Neural cell (in vitro differentiated cells): ENCODE measurements around the gene CST8. TPM values are rescaled to one million over a fixed set of nuclear protein-coding genes. Genes with fewer than 3 reads are reported as not detected.

Source experiments
- H2AFZ ChIP-seq: fragments of 200-600, 300-800 bp; sonication (generic), shearing (Covaris generic); 2 replicates; pipeline ENCODE4 v1.6.0; 2014; ENCODE audit warnings: low read depth, mild to moderate bottlenecking, antibody characterized with exemption, low read length, moderate library complexity
- H3F3A ChIP-seq: fragments of 200-600 bp; shearing (Covaris generic); 2 replicates; pipeline ENCODE4 v1.6.1; 2016; ENCODE audit warnings: mild to moderate bottlenecking, moderate library complexity, mixed read lengths, antibody characterized with exemption, low read length; ENCODE audit not compliant: insufficient read depth, poor library complexity, severe bottlenecking
- H3K27ac ChIP-seq: fragments of 200-600, 300-800 bp; sonication (generic), shearing (Covaris generic); 2 replicates; pipeline ENCODE4 v1.5.1; 2014; ENCODE audit warnings: mild to moderate bottlenecking, low read length, moderate library complexity
- H3K27me3 ChIP-seq: fragments of 300-800, 200-600 bp; sonication (generic), shearing (Covaris generic); 2 replicates; pipeline ENCODE4 v1.6.0; 2014; ENCODE audit warnings: mild to moderate bottlenecking, low read depth, low read length, moderate library complexity; ENCODE audit not compliant: insufficient read depth
- H3K36me3 ChIP-seq: fragments of 300-800, 200-600 bp; sonication (generic), shearing (Covaris generic); 2 replicates; pipeline ENCODE4 v1.5.1; 2014; ENCODE audit warnings: mild to moderate bottlenecking, antibody characterized with exemption, low read length, moderate library complexity; ENCODE audit not compliant: insufficient read depth
- H3K4me2 ChIP-seq: fragments of 300-800, 200-600 bp; sonication (generic), shearing (Covaris generic); 2 replicates; pipeline ENCODE4 v1.6.0; 2014; ENCODE audit warnings: mild to moderate bottlenecking, low read length
- H3K4me3 ChIP-seq: fragments of 300-800, 200-600 bp; sonication (generic), shearing (Covaris generic); 2 replicates; pipeline ENCODE4 v1.5.1; 2014; ENCODE audit warnings: mild to moderate bottlenecking, low read length, moderate library complexity
- H3K79me2 ChIP-seq: fragments of 200-600 bp; shearing (Covaris generic); replicated peaks from 2 replicates; pipeline ENCODE4 v1.6.0; 2014; ENCODE audit warnings: mild to moderate bottlenecking, low read length, moderate library complexity; ENCODE audit not compliant: insufficient read depth
- H3K9ac ChIP-seq: fragments of 300-800, 200-600 bp; sonication (generic), shearing (Covaris generic); 2 replicates; pipeline ENCODE4 v1.6.1; 2016; ENCODE audit warnings: mild to moderate bottlenecking, low read length, mixed read lengths
- H3K9me2 ChIP-seq: fragments of 200-600 bp; shearing (Covaris generic); 2 replicates; pipeline ENCODE4 v1.6.1; 2016; ENCODE audit warnings: mild to moderate bottlenecking, low read length, mixed read lengths; ENCODE audit not compliant: insufficient read depth
- H3K9me3 ChIP-seq: fragments of 200-600, 300-800 bp; sonication (generic), shearing (Covaris generic); 2 replicates; pipeline ENCODE4 v1.6.1; 2016; ENCODE audit warnings: mild to moderate bottlenecking, mixed run types, low read length, moderate library complexity, mixed read lengths
- H4K20me1 ChIP-seq: fragments of 200-600 bp; shearing (Covaris generic); 2 replicates; pipeline ENCODE4 v1.6.1; 2016; ENCODE audit warnings: mild to moderate bottlenecking, mixed run types; ENCODE audit not compliant: insufficient read depth
- EP300 ChIP-seq: fragments of 450-650 bp; conservative IDR thresholded peaks from 2 replicates; pipeline ENCODE4 v1.6.1; 2014; ENCODE audit warnings: antibody characterized with exemption, mild to moderate bottlenecking, moderate library complexity; ENCODE audit not compliant: poor library complexity, severe bottlenecking
- EZH2 ChIP-seq: fragments of 200-600, 300-800 bp; shearing (Covaris generic), sonication (generic); IDR thresholded peaks from 2 replicates; pipeline ENCODE4 v1.6.1; 2014; ENCODE audit warnings: antibody characterized with exemption, low read length, borderline replicate concordance, mild to moderate bottlenecking; ENCODE audit not compliant: insufficient read depth, poor library complexity, severe bottlenecking
- MXI1 ChIP-seq: fragments of 450-650 bp; conservative IDR thresholded peaks from 2 replicates; pipeline ENCODE4 v1.6.1; 2014; ENCODE audit warnings: antibody characterized with exemption, mild to moderate bottlenecking; ENCODE audit not compliant: poor library complexity, severe bottlenecking
- POLR2AphosphoS5 ChIP-seq: IDR thresholded peaks from 2 replicates; pipeline ENCODE4 v1.6.1; 2012
- RAD21 ChIP-seq: fragments of 450-650 bp; conservative IDR thresholded peaks from 2 replicates; pipeline ENCODE4 v1.6.1; 2014; ENCODE audit warnings: antibody characterized with exemption, mild to moderate bottlenecking, moderate library complexity
- SMC3 ChIP-seq: fragments of 450-650 bp; conservative IDR thresholded peaks from 2 replicates; pipeline ENCODE4 v1.6.1; 2014; ENCODE audit warnings: antibody characterized with exemption, mild to moderate bottlenecking, moderate library complexity; ENCODE audit not compliant: poor library complexity
- TAF1 ChIP-seq: IDR thresholded peaks from 2 replicates; pipeline ENCODE4 v1.6.1; 2012; ENCODE audit warnings: low read depth
- polyA plus RNA-seq: library from polyadenylated mRNA; depleted of rRNA; stranded (reverse); fragments of >200 nt; gene quantifications from 2 replicates; pipeline ENCODE4 v1.2.3, GENCODE V29; 2014
- TF ChIP-seq, protein P1 (sequence below): fragments of 450-650 bp; IDR thresholded peaks from 2 replicates; pipeline ENCODE4 v1.5.1; 2014; ENCODE audit warnings: antibody characterized with exemption, mild to moderate bottlenecking, moderate library complexity; ENCODE audit not compliant: poor library complexity, severe bottlenecking
- TF ChIP-seq, protein P2 (sequence below): IDR thresholded peaks from 2 replicates; pipeline ENCODE4 v1.6.1; 2012; ENCODE audit warnings: borderline replicate concordance

The CST8 gene
- polyA plus RNA-seq, 1 donor from 2014 or later, result not detected

- no peak overlapping the region for H3K4me3 ChIP-seq
- no peaks in the 10 kb centered on the region for H3K9me2 ChIP-seq
- no peaks in the 10 kb centered on the region for H3F3A ChIP-seq
- H4K20me1 ChIP-seq, result no peaks in the 10 kb centered on the region
- no peaks in the 10 kb centered on the region for H3K79me2 ChIP-seq
- H3K4me2 ChIP-seq, result no peak overlapping the region
- no peaks in the 10 kb centered on the region for H3K27me3 ChIP-seq
- H3K36me3 ChIP-seq, result no peaks in the 10 kb centered on the region
- H3K9ac ChIP-seq, result no peak overlapping the region
- TF ChIP-seq, protein P1, sequence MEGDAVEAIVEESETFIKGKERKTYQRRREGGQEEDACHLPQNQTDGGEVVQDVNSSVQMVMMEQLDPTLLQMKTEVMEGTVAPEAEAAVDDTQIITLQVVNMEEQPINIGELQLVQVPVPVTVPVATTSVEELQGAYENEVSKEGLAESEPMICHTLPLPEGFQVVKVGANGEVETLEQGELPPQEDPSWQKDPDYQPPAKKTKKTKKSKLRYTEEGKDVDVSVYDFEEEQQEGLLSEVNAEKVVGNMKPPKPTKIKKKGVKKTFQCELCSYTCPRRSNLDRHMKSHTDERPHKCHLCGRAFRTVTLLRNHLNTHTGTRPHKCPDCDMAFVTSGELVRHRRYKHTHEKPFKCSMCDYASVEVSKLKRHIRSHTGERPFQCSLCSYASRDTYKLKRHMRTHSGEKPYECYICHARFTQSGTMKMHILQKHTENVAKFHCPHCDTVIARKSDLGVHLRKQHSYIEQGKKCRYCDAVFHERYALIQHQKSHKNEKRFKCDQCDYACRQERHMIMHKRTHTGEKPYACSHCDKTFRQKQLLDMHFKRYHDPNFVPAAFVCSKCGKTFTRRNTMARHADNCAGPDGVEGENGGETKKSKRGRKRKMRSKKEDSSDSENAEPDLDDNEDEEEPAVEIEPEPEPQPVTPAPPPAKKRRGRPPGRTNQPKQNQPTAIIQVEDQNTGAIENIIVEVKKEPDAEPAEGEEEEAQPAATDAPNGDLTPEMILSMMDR, result no peak
- TF ChIP-seq SMC3 (no peak), EP300 (no peak), EZH2 (no peak), POLR2AphosphoS5 (no peak), TAF1 (no peak), RAD21 (no peak), MXI1 (no peak)
- TF ChIP-seq, protein P2, sequence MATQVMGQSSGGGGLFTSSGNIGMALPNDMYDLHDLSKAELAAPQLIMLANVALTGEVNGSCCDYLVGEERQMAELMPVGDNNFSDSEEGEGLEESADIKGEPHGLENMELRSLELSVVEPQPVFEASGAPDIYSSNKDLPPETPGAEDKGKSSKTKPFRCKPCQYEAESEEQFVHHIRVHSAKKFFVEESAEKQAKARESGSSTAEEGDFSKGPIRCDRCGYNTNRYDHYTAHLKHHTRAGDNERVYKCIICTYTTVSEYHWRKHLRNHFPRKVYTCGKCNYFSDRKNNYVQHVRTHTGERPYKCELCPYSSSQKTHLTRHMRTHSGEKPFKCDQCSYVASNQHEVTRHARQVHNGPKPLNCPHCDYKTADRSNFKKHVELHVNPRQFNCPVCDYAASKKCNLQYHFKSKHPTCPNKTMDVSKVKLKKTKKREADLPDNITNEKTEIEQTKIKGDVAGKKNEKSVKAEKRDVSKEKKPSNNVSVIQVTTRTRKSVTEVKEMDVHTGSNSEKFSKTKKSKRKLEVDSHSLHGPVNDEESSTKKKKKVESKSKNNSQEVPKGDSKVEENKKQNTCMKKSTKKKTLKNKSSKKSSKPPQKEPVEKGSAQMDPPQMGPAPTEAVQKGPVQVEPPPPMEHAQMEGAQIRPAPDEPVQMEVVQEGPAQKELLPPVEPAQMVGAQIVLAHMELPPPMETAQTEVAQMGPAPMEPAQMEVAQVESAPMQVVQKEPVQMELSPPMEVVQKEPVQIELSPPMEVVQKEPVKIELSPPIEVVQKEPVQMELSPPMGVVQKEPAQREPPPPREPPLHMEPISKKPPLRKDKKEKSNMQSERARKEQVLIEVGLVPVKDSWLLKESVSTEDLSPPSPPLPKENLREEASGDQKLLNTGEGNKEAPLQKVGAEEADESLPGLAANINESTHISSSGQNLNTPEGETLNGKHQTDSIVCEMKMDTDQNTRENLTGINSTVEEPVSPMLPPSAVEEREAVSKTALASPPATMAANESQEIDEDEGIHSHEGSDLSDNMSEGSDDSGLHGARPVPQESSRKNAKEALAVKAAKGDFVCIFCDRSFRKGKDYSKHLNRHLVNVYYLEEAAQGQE, result no peak
- H2AFZ ChIP-seq, result no peak overlapping the region
- H3K9me3 ChIP-seq, result no peaks in the 10 kb centered on the region
- H3K27ac ChIP-seq, result no peak overlapping the region
Measured at GRCh38 chr20:23530937-23531567, 40.1 kb downstream of the CST8 start.

DNA sequence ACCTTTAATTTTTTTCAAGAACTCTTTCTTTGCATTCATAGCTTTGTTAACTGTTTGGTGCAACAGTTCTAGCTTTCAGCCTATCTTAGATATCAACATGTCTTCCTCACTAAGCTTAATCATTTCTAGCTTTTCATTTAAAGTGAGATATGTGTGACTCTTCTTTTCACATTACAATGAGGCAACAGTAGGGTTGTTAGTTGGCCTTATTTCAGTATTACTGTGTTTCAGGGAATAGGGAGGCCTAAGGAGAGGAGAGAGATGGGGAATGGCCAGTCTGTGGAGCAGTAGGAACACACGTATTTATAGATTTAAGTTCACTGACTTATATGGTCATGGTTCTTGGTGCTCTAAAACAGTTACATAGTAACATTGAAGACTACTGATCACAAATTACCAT is 41.6 kb downstream of the CST8 start:
- H3K9me2 ChIP-seq, result no peaks in the 10 kb centered on the region
- no peaks in the 10 kb centered on the region for H3K79me2 ChIP-seq
- no peaks in the 10 kb centered on the region for H4K20me1 ChIP-seq
- H2AFZ ChIP-seq, result no peak overlapping the region
- no peak overlapping the region for H3K4me3 ChIP-seq
- no peak overlapping the region for H3K4me2 ChIP-seq
- no peaks in the 10 kb centered on the region for H3K36me3 ChIP-seq
- TF ChIP-seq, protein P1, result no peak
- TF ChIP-seq, protein P2, result no peak
- no peak for TF ChIP-seq RAD21
- no peak for TF ChIP-seq EP300
- TF ChIP-seq SMC3, result no peak
- TF ChIP-seq POLR2AphosphoS5, result no peak
- no peak for TF ChIP-seq TAF1
- no peak for TF ChIP-seq MXI1
- no peak for TF ChIP-seq EZH2
- H3K9ac ChIP-seq, result no peak overlapping the region
- no peak overlapping the region for H3K27ac ChIP-seq
- H3K27me3 ChIP-seq, result no peaks in the 10 kb centered on the region
- no peaks in the 10 kb centered on the region for H3F3A ChIP-seq
- H3K9me3 ChIP-seq, result no peaks in the 10 kb centered on the region
